Measurements from ENCODE around the gene CCDC73.
A peak's percentile ranks its signal among the peaks of the same experiment; 100 is the strongest.

The CCDC73 gene

GRCh38 chr11:32792948-32793475, 1.4 kb downstream of the CCDC73 start:
- Mint-ChIP-seq H3K27ac (no peak overlapping the region), H3K36me3 (ENCODE audit: low read depth) (no peaks in the 10 kb centered on the region), H3K4me1 (peaks cover 13% of the 10 kb centered on the region), H3K9me3 (no peaks in the 10 kb centered on the region), H3K27me3 (ENCODE audit: low read depth, poor library complexity) (peaks cover 22% of the 10 kb centered on the region), H3K4me3 (no peak overlapping the region)
- DNase-seq: peak; percentile 74
- TF ChIP-seq, protein P1, sequence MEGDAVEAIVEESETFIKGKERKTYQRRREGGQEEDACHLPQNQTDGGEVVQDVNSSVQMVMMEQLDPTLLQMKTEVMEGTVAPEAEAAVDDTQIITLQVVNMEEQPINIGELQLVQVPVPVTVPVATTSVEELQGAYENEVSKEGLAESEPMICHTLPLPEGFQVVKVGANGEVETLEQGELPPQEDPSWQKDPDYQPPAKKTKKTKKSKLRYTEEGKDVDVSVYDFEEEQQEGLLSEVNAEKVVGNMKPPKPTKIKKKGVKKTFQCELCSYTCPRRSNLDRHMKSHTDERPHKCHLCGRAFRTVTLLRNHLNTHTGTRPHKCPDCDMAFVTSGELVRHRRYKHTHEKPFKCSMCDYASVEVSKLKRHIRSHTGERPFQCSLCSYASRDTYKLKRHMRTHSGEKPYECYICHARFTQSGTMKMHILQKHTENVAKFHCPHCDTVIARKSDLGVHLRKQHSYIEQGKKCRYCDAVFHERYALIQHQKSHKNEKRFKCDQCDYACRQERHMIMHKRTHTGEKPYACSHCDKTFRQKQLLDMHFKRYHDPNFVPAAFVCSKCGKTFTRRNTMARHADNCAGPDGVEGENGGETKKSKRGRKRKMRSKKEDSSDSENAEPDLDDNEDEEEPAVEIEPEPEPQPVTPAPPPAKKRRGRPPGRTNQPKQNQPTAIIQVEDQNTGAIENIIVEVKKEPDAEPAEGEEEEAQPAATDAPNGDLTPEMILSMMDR (IDR thresholded peaks at IDR 0.05): peak; percentile 72

- H3K27ac Mint-ChIP-seq: no peak overlapping the region
- TF ChIP-seq, protein P1 (IDR thresholded peaks at IDR 0.05): no peak
Measured at GRCh38 chr11:32792111-32792947, 2.1 kb downstream of the CCDC73 start.

DNA sequence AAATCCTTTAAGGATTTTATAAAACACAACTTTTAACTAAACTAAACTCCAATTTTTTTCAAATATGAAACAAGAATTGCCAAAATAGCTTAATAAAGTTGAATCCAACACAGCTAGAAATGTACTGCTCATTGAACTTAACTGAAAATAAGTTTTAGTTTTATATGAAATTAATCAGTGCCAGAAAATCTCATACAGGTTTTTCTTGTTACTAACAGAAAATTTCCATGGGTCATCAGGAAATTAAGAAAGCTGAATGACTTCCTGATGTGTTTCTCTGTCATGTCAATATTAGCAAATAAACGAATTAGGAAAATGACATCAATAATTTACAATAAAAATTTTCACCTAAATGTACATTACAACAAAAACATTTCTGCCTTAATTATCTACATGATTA, 3.5 kb downstream of the CCDC73 start:
- no peak overlapping the region for H3K4me3 Mint-ChIP-seq
- peaks cover 22% of the 10 kb centered on the region for H3K27me3 Mint-ChIP-seq (ENCODE audit: low read depth, poor library complexity)

More at GRCh38 chr11:32792111-32792947, 2.1 kb downstream of the CCDC73 start:
- H3K27me3 Mint-ChIP-seq (ENCODE audit: low read depth, poor library complexity): peaks cover 22% of the 10 kb centered on the region
- H3K4me3 Mint-ChIP-seq: no peak overlapping the region
- peaks cover 13% of the 10 kb centered on the region for H3K4me1 Mint-ChIP-seq
- H3K36me3 Mint-ChIP-seq (ENCODE audit: low read depth): no peaks in the 10 kb centered on the region
- no peaks in the 10 kb centered on the region for H3K9me3 Mint-ChIP-seq
- DNase-seq: no peak

GRCh38 chr11:32786811-32787210, 7.7 kb downstream of the CCDC73 start:
- peaks cover 15% of the 10 kb centered on the region for H3K27me3 Mint-ChIP-seq (ENCODE audit: low read depth, poor library complexity)
- H3K27ac Mint-ChIP-seq: no peak overlapping the region

More for the DNA sequence above, 3.5 kb downstream of the CCDC73 start:
- H3K27ac Mint-ChIP-seq: no peak overlapping the region
- no peaks in the 10 kb centered on the region for H3K36me3 Mint-ChIP-seq (ENCODE audit: low read depth)
- TF ChIP-seq, protein P1 (IDR thresholded peaks at IDR 0.05): no peak
- DNase-seq: no peak
- H3K4me1 Mint-ChIP-seq: peaks cover 7% of the 10 kb centered on the region
- no peaks in the 10 kb centered on the region for H3K9me3 Mint-ChIP-seq

GRCh38 chr11:32785262-32785661, 9.2 kb downstream of the CCDC73 start:
- Mint-ChIP-seq H3K9me3 (no peaks in the 10 kb centered on the region), H3K4me1 (no peaks in the 10 kb centered on the region), H3K27me3 (ENCODE audit: low read depth, poor library complexity) (peaks cover 15% of the 10 kb centered on the region)

More at GRCh38 chr11:32786811-32787210, 7.7 kb downstream of the CCDC73 start:
- Mint-ChIP-seq H3K4me1 (no peaks in the 10 kb centered on the region), H3K9me3 (no peaks in the 10 kb centered on the region), H3K36me3 (ENCODE audit: low read depth) (no peaks in the 10 kb centered on the region), H3K4me3 (no peak overlapping the region)
- TF ChIP-seq, protein P1 (IDR thresholded peaks at IDR 0.05): no peak
- no peak for DNase-seq

More at GRCh38 chr11:32785262-32785661, 9.2 kb downstream of the CCDC73 start:
- TF ChIP-seq, protein P1 (IDR thresholded peaks at IDR 0.05): no peak
- Mint-ChIP-seq H3K27ac (no peak overlapping the region), H3K4me3 (no peak overlapping the region), H3K36me3 (ENCODE audit: low read depth) (no peaks in the 10 kb centered on the region)
- DNase-seq: peak; percentile 37
